ENCODE results near the gene CETN2. TPM values are rescaled to one million over a fixed set of nuclear protein-coding genes. Genes with fewer than 3 reads are reported as not detected.

CETN2 gene
- total RNA-seq, 4 donors from 2014 or later = 8.1 to 15.7 (median 10.5) TPM

- Histone ChIP-seq H3K36me3 (no peaks in the 10 kb centered on the region), H3K27me3 (no peaks in the 10 kb centered on the region), H3K4me1 (no peaks in the 10 kb centered on the region), H3K9me3 (no peaks in the 10 kb centered on the region), H3K4me3 (no peak overlapping the region), H3K27ac (no peak overlapping the region)
- in situ Hi-C loops (cut with MboI; ENCODE audit: low sequenced_read_pairs in 4 of 4) = loop anchor here in 1 of 4 donors (25.0 kb wide), 1 partner anchor 1056 kb away; no protein-coding TSS in a partner anchor
- TF ChIP-seq POLR2A (IDR thresholded peaks at IDR 0.05) = no peak
- TF ChIP-seq, protein P1, sequence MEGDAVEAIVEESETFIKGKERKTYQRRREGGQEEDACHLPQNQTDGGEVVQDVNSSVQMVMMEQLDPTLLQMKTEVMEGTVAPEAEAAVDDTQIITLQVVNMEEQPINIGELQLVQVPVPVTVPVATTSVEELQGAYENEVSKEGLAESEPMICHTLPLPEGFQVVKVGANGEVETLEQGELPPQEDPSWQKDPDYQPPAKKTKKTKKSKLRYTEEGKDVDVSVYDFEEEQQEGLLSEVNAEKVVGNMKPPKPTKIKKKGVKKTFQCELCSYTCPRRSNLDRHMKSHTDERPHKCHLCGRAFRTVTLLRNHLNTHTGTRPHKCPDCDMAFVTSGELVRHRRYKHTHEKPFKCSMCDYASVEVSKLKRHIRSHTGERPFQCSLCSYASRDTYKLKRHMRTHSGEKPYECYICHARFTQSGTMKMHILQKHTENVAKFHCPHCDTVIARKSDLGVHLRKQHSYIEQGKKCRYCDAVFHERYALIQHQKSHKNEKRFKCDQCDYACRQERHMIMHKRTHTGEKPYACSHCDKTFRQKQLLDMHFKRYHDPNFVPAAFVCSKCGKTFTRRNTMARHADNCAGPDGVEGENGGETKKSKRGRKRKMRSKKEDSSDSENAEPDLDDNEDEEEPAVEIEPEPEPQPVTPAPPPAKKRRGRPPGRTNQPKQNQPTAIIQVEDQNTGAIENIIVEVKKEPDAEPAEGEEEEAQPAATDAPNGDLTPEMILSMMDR (IDR thresholded peaks at IDR 0.05 in 4 of 5, conservative IDR thresholded peaks at IDR 0.05 in 1 of 5) = no peak
- intact Hi-C loops (cut with DNase I; ENCODE audit: low total_unique reads) = loop anchor here (10.0 kb wide), 1 partner anchor 1064 kb away; no protein-coding TSS in a partner anchor
- DNase-seq (no peak), ATAC-seq (no peak)
Measured at GRCh38 chrX:152818356-152818755, 12.2 kb downstream of the CETN2 start.

DNA sequence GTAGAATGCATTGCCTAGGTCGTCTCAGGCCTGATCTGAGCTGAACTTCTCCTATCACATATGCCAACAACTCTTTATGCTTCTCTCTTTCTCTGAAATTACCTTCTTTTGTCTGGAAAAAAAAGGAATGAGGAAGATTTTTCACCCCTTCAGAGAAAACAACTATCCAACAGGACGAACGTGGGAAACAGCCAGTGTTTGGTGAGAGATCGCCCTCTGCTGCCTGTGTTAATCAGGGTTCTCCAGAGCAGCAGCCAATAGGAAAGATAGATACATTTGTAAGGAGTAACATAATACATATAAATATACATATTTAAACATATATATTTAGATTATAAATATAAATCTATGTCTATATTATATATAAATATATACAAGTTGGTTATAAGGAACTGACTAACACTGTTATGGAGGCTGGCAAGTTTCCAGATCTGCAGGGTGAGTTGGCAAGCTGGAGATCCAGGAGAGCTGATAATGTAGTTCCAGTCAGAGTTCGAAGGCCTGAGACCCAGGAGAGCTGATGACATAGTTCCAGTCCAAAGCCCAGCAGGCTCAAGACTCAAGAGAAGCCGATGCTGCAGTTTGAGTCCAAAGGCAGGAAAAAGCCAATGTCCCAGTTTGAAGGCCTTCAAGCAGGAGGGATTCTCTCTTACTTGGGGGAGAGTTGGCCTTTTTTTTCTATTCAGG lies 13.3 kb downstream of the CETN2 start:
- DNase-seq (no peak), ATAC-seq (no peak)
- in situ Hi-C loops (cut with MboI; ENCODE audit: low sequenced_read_pairs in 4 of 4) = loop anchor here in 1 of 4 donors (25.0 kb wide), 1 partner anchor 1055 kb away; no protein-coding TSS in a partner anchor
- no peaks in the 10 kb centered on the region for H3K9me3 ChIP-seq
- H3K27ac ChIP-seq = no peak overlapping the region
- intact Hi-C loops (cut with DNase I; ENCODE audit: low total_unique reads) = loop anchor here (10.0 kb wide), 1 partner anchor 1062 kb away; no protein-coding TSS in a partner anchor
- H3K27me3 ChIP-seq = no peaks in the 10 kb centered on the region
- no peaks in the 10 kb centered on the region for H3K36me3 ChIP-seq
- no peak overlapping the region for H3K4me3 ChIP-seq
- no peaks in the 10 kb centered on the region for H3K4me1 ChIP-seq
- TF ChIP-seq, protein P1 (IDR thresholded peaks at IDR 0.05 in 4 of 5, conservative IDR thresholded peaks at IDR 0.05 in 1 of 5) = no peak
- no peak for TF ChIP-seq POLR2A (IDR thresholded peaks at IDR 0.05)

DNA sequence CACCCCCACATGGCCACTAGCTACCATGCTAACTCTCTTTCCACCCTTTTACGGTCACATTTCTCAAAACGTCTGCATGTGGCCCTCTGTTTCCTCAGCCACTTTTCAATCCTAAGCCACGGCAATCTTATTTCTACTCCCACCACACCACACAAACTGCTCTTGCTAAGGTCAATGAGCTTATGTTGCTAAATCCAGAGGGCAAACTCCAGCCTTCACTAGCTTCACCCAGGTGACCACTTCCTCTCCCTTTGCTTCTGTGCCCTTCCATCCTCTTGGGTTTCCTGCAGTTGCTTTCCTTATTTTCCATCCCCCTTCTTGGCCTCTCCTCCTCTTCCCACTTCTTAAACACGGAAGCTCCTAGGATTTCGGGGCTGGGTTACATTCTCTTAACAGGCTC lies 16.5 kb downstream of the CETN2 start:
- Histone ChIP-seq H3K4me3 (no peak overlapping the region), H3K27me3 (no peaks in the 10 kb centered on the region), H3K9me3 (no peaks in the 10 kb centered on the region), H3K4me1 (no peaks in the 10 kb centered on the region), H3K27ac (no peak overlapping the region), H3K36me3 (no peaks in the 10 kb centered on the region)
- intact Hi-C loops (cut with DNase I; ENCODE audit: low total_unique reads) (loop anchor here (10.0 kb wide), 1 partner anchor 1059 kb away; no protein-coding TSS in a partner anchor), in situ Hi-C loops (cut with MboI; ENCODE audit: low sequenced_read_pairs in 4 of 4) (loop anchor here in 1 of 4 donors (25.0 kb wide), 1 partner anchor 1052 kb away; no protein-coding TSS in a partner anchor)
- DNase-seq = no peak
- no peak for ATAC-seq
- no peak for TF ChIP-seq POLR2A (IDR thresholded peaks at IDR 0.05)
- TF ChIP-seq, protein P1 (IDR thresholded peaks at IDR 0.05 in 4 of 5, conservative IDR thresholded peaks at IDR 0.05 in 1 of 5) = no peak

- no peaks in the 10 kb centered on the region for H3K27me3 ChIP-seq
- H3K36me3 ChIP-seq = no peaks in the 10 kb centered on the region
- TF ChIP-seq POLR2A (IDR thresholded peaks at IDR 0.05) = no peak
- TF ChIP-seq, protein P1 (IDR thresholded peaks at IDR 0.05 in 4 of 5, conservative IDR thresholded peaks at IDR 0.05 in 1 of 5) = no peak
- DNase-seq (no peak), ATAC-seq (no peak)
- intact Hi-C loops (cut with DNase I; ENCODE audit: low total_unique reads) (loop anchor here (10.0 kb wide), 1 partner anchor 1058 kb away; no protein-coding TSS in a partner anchor), in situ Hi-C loops (cut with MboI; ENCODE audit: low sequenced_read_pairs in 4 of 4) (loop anchor here in 1 of 4 donors (25.0 kb wide), 1 partner anchor 1051 kb away; no protein-coding TSS in a partner anchor)
- H3K4me1 ChIP-seq = no peaks in the 10 kb centered on the region
- no peaks in the 10 kb centered on the region for H3K9me3 ChIP-seq
- no peak overlapping the region for H3K27ac ChIP-seq
- H3K4me3 ChIP-seq = no peak overlapping the region
Measured at GRCh38 chrX:152813206-152813605, 17.4 kb downstream of the CETN2 start.

Data from gastrocnemius medialis (tissue), 4 donors.